GM19328 (cell line): ENCODE data around the gene KLHL35.

Experiments used
- ATAC-seq: cut with Tn5 transposase; IDR thresholded peaks from one replicate; pipeline ENCODE4 v1.9.1; 2021; ENCODE audit warnings: mild to moderate bottlenecking, moderate library complexity; ENCODE audit not compliant: unreplicated experiment

Gene KLHL35

DNA sequence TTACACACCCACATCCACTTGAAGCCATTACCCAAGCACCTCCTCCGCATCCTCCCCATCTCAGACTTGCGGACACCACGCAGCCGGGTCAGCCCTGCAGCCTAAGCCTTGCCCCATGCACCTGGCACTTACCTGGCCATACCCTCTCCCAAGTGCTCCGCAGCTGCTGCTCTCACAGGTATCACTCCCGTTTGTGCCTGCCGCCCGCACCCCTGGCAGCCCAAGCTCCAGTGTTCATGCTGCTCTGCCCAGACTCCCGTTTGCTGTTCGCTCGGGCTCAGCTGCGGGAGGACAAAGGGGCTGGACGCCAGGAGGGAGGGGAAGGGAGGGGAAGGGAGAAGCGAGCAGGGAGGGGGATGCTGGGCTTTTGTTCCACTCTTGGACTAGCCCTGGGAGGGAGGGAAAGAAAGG is at the start of gene KLHL35:
Gene KLHL35, minus strand, starts transcription at position 293 of the 411 bp plus-strand sequence. CDS start 2,574 bp downstream, outside the sequence.
- no peak for ATAC-seq

DNA sequence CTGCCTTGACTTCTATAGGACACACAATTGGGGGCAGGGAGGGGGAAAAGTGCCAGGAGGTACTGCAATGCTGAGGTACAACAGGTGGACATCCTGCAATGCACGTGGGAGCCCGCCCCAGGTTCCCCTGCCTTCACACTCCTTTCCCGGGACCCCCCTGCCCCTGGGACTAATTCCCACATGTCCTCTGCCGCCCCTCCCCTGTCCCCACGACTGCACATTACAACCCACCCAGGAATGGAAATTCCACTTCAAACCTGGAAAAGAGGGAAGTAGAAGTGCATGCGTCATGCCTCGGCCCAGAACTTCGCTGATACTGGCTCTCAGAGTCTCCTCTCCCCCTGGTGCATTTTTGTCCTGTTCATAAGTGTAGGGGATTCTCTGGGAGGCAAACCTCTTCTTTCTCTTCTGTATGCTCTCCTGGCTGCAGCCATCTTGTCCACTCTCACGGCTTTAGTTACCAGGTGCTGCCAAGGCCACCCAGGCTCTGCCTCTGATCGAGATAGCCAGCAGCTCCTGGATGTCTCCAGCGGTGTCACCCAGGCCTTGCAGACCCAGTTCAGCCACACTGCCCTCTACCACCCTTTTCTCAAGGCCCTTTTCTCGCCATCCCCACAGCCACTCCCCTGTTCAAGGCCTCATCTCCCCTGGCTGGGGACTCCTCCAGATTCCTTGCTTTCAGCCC is 49.1 kb upstream of the KLHL35 start:
- ATAC-seq: no peak

DNA sequence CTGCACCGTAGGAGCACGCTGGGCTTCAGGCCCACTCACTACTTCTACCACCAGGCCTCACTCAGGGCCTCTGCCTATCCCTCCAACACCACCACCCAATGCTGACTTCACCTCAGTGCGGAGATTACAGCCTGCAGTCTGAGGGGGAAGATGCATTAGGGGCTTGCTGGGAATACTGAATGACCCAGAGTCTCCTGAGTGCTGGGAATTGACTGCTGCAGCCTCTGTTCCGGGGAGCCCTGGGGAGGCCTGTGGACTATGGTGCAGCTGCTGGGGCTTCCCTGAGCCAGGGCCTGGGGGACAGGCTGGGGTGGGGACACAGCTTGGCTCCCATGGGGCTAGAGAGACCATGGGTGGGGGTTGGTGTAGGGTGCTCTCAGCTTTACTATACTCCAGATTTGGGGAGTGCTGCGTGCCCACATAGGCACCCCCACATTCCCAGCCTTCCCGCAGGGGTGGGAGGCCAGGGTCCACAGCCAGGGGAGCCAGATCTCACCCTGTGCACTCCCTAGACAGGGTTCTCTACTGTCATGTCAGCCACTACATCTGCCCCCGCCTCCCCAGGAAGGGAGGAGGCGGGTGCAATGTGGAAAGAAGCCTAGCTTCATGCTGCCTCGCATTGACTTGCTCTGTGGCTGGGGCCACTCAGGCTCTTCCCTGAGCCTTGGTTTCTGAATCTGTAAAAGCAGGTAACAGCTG is 48.4 kb upstream of the KLHL35 start:
- no peak for ATAC-seq

GRCh38 chr11:75480185-75481175 is 47.5 kb upstream of the KLHL35 start:
- no peak for ATAC-seq

DNA sequence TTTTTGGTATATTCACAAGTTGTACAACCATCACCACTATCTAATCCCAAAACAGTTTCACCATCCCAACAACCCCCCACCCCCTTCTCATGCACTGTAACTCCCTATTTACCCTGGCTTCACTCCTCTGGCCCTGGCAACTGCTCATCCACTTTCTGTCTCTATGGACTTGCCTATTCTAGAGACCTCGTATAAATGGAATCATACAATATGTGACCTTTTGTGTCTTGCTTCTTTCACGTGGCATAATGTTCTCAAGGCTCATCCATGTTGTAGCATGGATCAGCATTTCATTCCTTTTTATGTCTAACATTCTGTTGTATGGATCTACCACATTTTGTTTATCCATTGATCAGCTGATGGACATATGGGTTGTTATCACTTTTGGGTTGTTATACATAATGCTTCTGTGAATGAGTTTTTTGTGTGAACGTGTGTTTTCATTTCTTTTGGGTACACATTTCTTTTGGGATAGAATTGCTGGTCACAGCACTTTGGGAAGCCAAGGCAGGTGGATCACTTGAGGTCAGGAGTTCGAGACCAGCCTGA is 46.7 kb upstream of the KLHL35 start:
- ATAC-seq: no peak

DNA sequence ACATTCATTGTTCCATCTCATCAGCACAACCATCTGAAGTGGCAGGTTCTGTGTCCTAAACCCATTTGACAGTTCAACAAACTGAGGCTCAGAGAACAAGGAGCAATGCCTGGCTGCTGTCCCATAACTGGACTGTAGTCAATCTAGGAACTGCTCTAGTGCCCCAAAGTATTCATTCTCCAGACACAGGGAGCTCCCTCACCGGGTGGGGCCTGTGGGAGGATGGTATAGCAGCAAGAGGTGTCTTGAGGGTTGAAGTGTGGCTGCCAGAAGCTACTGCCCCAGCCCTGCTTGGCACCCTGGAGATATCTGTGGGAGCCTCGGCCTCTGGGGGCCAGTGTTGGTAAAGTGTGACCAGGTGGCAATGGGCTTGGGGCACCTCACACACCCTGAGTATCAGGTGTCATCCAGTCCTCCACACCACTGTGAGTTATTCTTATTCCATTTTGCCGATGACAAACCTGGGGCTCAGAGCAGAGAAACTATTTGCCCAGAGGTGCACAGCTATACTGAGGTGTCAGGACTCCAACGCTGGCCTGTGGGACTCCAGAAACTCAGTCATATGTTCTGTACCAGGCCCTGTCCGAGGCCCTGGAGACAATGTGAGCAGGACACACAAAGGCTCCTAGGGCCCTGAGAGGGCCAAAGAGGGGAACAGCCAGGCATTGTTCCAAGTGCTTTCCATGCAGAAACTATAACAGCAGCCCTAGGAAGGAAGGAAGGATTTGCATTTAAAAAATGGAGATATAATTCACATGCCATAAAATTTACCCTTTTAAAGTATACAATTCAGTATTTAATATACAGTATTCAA is 46.0 kb upstream of the KLHL35 start:
- ATAC-seq: no peak

DNA sequence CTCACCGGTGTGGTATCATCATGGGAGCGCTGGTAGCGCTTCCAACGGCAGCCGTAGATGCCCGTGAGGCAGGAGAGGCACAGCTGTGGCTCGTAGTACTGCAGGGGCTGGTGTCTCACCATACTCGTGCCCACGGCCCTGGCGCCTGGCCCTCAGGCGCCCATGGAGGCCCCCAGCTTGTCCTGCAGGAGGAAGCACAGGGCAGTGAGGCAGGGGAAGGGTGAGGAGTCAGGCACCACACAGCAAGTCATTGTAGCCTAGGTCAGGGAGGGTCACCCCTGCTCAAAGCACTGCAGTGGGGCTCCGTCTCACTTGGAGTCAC is 44.6 kb upstream of the KLHL35 start:
- no peak for ATAC-seq

- ATAC-seq: no peak
Observed at GRCh38 chr11:75476739-75477613, 44.0 kb upstream of the KLHL35 start.

GRCh38 chr11:75475767-75476650 is 43.0 kb upstream of the KLHL35 start:
- no peak for ATAC-seq

GRCh38 chr11:75474878-75475766 is 42.1 kb upstream of the KLHL35 start:
- ATAC-seq: no peak

- ATAC-seq: no peak
Observed at GRCh38 chr11:75474240-75474639, 41.2 kb upstream of the KLHL35 start.

GRCh38 chr11:75473684-75474083 is 40.7 kb upstream of the KLHL35 start:
- no peak for ATAC-seq

DNA sequence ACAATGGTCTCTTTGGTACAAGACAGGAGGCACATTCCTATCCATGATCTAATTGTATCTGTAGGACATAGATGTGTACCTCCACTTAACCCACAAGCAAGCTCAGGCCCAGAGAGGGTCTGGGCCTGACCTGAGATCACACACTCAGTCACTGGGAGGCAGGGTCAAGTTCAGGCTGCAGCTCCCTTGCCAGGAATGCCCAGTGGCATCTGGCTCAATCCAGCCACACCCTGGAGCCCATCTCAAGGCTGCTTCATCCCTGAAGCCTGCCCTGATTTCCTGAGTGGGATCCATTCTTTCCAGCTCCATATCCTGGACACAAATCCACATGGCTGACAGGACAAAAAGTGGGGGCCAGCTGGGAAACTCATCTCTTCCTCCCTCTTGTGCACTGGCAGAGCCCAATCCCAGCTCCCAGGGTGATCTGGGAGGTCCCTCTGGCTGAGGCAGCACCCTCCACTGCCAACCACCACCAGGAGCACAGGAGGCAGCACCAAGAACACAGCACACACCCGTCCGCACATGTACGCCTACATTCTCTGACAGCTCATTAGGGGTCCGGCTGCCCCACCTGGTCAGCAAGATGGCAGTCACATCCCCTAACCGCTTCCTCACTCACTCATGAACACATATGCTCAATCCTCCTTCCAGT is 39.2 kb upstream of the KLHL35 start:
- ATAC-seq: no peak

DNA sequence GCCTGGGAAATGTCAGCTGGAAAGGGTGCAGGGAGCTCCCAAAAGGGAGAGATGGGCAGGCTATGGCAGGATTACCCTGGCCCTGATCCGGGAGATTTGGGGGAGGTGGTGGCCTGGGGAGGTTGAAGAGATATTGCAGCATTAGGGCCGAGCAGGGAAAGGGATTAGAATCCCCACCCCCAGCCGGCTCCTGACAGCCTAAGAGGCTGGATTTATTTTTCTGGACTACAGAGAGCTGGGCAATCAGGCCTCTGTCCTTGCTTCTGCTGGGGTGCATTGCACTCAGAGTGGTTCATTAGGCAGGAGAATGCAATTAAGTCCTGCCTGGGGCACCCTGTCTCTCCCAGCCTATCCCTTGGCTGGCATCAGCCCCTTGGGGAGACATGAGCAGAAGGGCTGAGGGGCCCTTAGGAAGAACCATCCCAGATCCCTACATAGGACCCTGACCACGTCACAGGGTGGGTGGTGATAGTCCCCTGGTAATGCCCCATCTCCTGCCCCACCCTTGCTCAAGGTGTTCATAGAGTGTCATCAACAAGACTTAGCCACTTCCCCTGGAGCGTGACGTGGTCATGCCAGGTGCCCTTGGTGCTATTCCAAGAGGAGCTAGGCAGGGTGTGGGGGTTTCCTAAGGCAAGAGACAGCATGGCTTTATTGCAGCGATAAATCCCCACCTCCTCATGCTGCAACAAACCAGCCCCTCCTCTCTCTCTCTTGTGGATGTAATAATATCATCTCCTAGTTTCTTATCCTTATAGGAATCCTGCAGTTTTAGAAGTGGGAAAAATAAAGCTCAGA is 38.4 kb upstream of the KLHL35 start:
- ATAC-seq: no peak

DNA sequence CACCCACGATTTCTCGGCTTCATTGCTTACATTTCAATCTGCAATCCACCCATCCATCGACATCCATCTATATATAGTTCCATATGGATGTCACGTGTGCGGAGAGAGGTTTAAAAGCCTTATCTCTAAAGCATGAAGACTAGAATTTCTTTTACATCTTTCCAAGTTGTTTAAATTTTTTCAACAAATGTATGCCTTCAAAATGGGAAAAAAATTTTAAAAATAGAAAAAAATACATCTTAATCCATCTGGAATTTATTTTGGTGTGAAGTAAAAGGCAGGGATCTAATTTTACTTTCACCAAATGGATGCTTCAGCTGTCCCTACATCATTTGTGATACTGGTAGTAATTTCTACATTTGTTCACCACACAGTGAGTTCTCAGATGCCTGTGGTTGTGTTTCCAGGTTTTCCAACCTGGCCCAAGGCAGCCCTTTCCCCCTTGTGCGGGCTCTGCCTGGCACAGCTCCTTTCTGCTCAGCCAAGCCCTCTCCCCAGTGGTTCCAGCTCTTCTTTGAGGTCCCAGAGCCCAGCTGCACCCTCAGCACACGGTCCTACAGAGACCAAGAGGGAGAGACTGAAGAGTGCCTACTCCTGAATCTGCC is 37.6 kb upstream of the KLHL35 start:
- ATAC-seq: no peak
